Left ventricle myocardium inferior (tissue), 1 donor: ENCODE data around the gene PKDREJ. TPM values are rescaled to one million over a fixed set of nuclear protein-coding genes. Genes with fewer than 3 reads are reported as not detected.

Source experiments
- DNase-seq: peaks from one replicate; pipeline ENCODE4 v3.0.0-alpha.2; 2020
- H3K27ac ChIP-seq: fragments of 200-600 bp; replicated peaks from 2 replicates; pipeline ENCODE4 v1.8.0; 2021
- H3K27me3 ChIP-seq: fragments of 200-600 bp; 2 replicates; pipeline ENCODE4 v1.8.0; 2021; ENCODE audit warnings: low read depth
- H3K36me3 ChIP-seq: fragments of 200-600 bp; 2 replicates; pipeline ENCODE4 v1.8.0; 2021
- H3K4me1 ChIP-seq: fragments of 200-600 bp; 2 replicates; pipeline ENCODE4 v1.8.0; 2021
- H3K4me3 ChIP-seq: fragments of 200-600 bp; 2 replicates; pipeline ENCODE4 v1.8.0; 2021; ENCODE audit warnings: mild to moderate bottlenecking, moderate library complexity
- H3K9me3 ChIP-seq: fragments of 200-600 bp; replicated peaks from 2 replicates; pipeline ENCODE4 v1.8.0; 2021
- intact Hi-C: fragments of 100-400 bp; cut with micrococcal nuclease; formaldehyde crosslinking; loops from one replicate; pipeline ENCODE4 v1.11.0; 2022
- total RNA-seq: library from RNA; stranded (reverse); fragmentation: NEBNext Ultra II Directional; extraction: Animal tissue kit (Norgen Biotek cat#: 25700); gene quantifications from one replicate; pipeline ENCODE4 v1.2.1, GENCODE V29; 2021
- TF ChIP-seq, protein P1 (sequence below): fragments of 200-600 bp; IDR thresholded peaks from 2 replicates; pipeline ENCODE4 v1.8.0; 2021; ENCODE audit warnings: antibody characterized with exemption, mild to moderate bottlenecking, borderline replicate concordance
- donor health status: DM: no; HTN: yes; CAD: no; lungs with severe emphysema.

The PKDREJ gene
- total RNA-seq, 1 donor from 2014 or later, result 0.08 TPM

DNA sequence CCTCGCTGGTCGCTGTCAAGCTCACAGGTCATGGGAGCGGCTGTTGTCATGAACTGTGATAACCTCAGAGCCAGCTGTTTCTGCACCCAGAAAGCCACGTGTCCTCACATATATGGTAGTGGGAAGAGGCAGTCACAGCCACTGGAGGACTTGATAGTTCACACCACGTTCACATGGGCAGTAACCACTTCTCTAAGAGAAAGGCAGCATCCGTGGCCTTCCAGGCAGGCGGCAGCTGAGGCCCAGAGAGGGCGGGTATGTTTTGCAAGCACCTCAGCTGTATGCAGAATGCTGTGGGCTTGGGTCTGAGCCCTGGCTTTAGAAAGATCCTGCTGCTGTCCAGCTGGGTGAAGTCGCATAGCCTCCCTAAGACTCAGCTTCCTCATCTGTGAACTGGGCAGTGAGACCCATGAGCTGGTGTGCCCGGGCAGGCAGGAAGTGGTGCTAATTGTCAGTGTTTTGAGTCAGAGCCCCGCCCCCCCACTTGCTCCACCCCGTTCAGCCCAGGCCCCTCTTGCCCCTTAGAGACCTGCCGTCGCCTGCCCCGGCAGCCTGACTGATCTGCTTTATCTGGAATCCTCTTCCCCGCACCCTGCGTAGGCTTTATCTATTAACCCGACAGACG is 18.0 kb upstream of the PKDREJ start:
- DNase-seq, result no peak

DNA sequence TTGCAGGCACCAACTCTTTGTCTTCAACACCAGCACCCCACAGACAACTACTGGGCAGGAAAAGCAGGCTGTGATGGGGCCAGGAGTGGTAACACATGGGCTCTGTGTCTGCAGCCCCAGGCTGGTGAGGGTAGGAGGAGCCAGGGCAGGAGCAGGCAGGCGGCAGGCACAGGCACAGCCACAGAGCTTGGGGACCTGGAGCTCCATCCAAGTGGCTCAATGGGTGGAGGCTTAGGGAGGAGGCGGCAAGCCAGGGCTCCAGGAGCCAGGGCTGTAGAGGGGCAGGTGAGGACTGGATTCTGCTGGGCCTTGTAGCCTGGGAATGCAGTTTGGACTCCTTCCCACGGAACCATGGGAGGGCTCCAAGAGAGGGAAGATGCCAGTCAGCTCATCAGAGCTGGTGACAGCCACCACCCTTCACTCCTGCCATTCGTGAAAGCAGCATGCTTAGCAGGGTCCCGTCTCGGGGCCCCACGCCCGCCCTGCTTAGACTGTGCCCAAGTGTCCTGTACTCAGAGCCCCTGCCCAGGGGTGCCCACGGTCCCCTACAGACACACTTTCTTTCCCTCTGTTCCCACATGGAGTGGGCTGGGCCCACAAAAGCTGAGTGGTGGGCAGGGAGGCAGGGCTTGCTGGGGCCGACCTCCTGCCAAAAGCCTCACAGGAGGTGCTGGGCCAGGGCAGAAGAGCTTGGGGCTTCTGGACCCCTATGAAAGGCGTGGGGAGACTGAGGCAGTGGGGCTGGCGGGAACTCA is 17.1 kb upstream of the PKDREJ start:
- Histone ChIP-seq H3K36me3 (peaks cover 95% of the 10 kb centered on the region), H3K27ac (peak overlapping the region; percentile 89), H3K9me3 (no peaks in the 10 kb centered on the region), H3K4me1 (peaks cover 29% of the 10 kb centered on the region), H3K27me3 (no peaks in the 10 kb centered on the region), H3K4me3 (no peak overlapping the region)
- TF ChIP-seq, protein P1, sequence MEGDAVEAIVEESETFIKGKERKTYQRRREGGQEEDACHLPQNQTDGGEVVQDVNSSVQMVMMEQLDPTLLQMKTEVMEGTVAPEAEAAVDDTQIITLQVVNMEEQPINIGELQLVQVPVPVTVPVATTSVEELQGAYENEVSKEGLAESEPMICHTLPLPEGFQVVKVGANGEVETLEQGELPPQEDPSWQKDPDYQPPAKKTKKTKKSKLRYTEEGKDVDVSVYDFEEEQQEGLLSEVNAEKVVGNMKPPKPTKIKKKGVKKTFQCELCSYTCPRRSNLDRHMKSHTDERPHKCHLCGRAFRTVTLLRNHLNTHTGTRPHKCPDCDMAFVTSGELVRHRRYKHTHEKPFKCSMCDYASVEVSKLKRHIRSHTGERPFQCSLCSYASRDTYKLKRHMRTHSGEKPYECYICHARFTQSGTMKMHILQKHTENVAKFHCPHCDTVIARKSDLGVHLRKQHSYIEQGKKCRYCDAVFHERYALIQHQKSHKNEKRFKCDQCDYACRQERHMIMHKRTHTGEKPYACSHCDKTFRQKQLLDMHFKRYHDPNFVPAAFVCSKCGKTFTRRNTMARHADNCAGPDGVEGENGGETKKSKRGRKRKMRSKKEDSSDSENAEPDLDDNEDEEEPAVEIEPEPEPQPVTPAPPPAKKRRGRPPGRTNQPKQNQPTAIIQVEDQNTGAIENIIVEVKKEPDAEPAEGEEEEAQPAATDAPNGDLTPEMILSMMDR, result no peak
- intact Hi-C loops, result no loop called here
- DNase-seq, result no peak

More for the DNA sequence above, 18.0 kb upstream of the PKDREJ start:
- TF ChIP-seq, protein P1, result no peak
- Histone ChIP-seq H3K27me3 (no peaks in the 10 kb centered on the region), H3K4me3 (no peak overlapping the region), H3K27ac (peak overlapping the region; percentile 89), H3K9me3 (no peaks in the 10 kb centered on the region), H3K4me1 (peaks cover 29% of the 10 kb centered on the region), H3K36me3 (peaks cover 95% of the 10 kb centered on the region)
- intact Hi-C loops, result no loop called here

- Histone ChIP-seq H3K27ac (peak overlapping the region; percentile 89), H3K27me3 (no peaks in the 10 kb centered on the region), H3K9me3 (no peaks in the 10 kb centered on the region), H3K36me3 (peaks cover 95% of the 10 kb centered on the region), H3K4me1 (peaks cover 29% of the 10 kb centered on the region), H3K4me3 (no peak overlapping the region)
- TF ChIP-seq, protein P1, result no peak
- intact Hi-C loops, result no loop called here
- no peak for DNase-seq
Observed at GRCh38 chr22:46278656-46279645, 15.8 kb upstream of the PKDREJ start.

GRCh38 chr22:46276563-46276962 is 13.4 kb upstream of the PKDREJ start:
- H3K4me3 ChIP-seq, result no peak overlapping the region
- H3K9me3 ChIP-seq, result no peaks in the 10 kb centered on the region
- H3K27ac ChIP-seq, result no peak overlapping the region
- intact Hi-C loops, result no loop called here
- no peak for DNase-seq
- H3K27me3 ChIP-seq, result no peaks in the 10 kb centered on the region
- TF ChIP-seq, protein P1, result no peak
- peaks cover 29% of the 10 kb centered on the region for H3K4me1 ChIP-seq
- H3K36me3 ChIP-seq, result peaks cover 95% of the 10 kb centered on the region

DNA sequence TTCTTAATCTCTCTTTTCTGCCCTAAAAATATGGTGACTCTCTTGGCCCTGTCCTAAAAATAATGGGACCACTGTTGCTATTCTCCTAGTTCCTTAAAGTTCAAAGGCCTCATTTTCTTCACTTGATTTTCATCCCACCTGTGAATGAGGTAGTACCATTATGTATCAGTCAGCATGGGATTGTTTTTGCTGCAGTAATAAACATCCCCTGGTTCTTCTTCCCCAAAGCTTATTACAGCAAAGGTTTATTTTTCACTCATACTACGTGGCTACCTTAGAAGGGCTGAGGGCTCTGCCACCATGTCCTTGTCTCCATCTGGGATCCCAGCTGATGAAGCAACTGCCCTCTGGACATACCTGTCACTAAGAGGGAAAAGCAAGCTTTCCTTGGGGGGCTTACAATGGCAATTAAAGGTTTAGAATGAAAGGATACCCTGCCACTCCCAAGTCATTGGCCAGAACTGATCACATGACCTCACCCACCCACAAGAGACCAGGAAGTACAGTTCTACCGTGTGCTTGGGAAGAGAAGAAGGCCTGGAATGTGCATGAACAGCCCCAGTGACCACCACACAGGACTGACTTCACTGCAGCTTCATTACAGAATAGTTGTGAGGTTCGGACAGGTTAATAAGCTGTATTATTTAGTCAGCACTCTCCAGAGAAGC is 12.4 kb upstream of the PKDREJ start:
- Histone ChIP-seq H3K9me3 (no peaks in the 10 kb centered on the region), H3K27me3 (no peaks in the 10 kb centered on the region), H3K4me1 (peaks cover 23% of the 10 kb centered on the region), H3K27ac (no peak overlapping the region), H3K4me3 (no peak overlapping the region), H3K36me3 (peaks cover 90% of the 10 kb centered on the region)
- intact Hi-C loops, result no loop called here
- TF ChIP-seq, protein P1, result no peak
- no peak for DNase-seq
